ENCODE measurements around the gene PARD3B.

- TF ChIP-seq POLR2A (IDR thresholded peaks at IDR 0.05; ENCODE audit: low read depth, low read length) (no peak), TAF1 (IDR thresholded peaks at IDR 0.05; ENCODE audit: borderline replicate concordance, low read depth, low read length) (no peak), POLR2AphosphoS5 (IDR thresholded peaks at IDR 0.05; ENCODE audit: low read depth, low read length) (no peak)
Measured at GRCh38 chr2:204974487-204974886, 429.2 kb downstream of the PARD3B start.

Measured in GM12892 (cell line).